Loucy (cell line): ENCODE measurements around the gene NOD1.
A peak's percentile ranks its signal among the peaks of the same experiment; 100 is the strongest.

Experiments used
- H2AFZ ChIP-seq: fragments of 200-600 bp; sonication (generic); 2 replicates; pipeline ENCODE4 v1.6.0; 2016; ENCODE audit warnings: antibody characterized with exemption, mild to moderate bottlenecking, low read length, moderate library complexity
- H3F3A ChIP-seq: fragments of 200-600 bp; 2 replicates; pipeline ENCODE4 v1.6.0; 2016; ENCODE audit warnings: antibody characterized with exemption, low read depth, mild to moderate bottlenecking
- H3K27me3 ChIP-seq: fragments of 200-600 bp; sonication (generic); 2 replicates; pipeline ENCODE4 v1.6.1; 2014; ENCODE audit warnings: low read length, mild to moderate bottlenecking; ENCODE audit not compliant: insufficient read depth, poor library complexity, severe bottlenecking
- H3K36me3 ChIP-seq: fragments of 200-600 bp; sonication (generic); 2 replicates; pipeline ENCODE4 v1.6.1; 2016; ENCODE audit warnings: low read length; ENCODE audit not compliant: insufficient read depth
- H3K4me1 ChIP-seq: fragments of 200-600 bp; sonication (generic); 2 replicates; pipeline ENCODE4 v1.5.1; 2014; ENCODE audit warnings: low read length, mild to moderate bottlenecking; ENCODE audit not compliant: insufficient read depth, poor library complexity, severe bottlenecking
- H3K4me2 ChIP-seq: fragments of 200-600 bp; sonication (generic); 2 replicates; pipeline ENCODE4 v1.6.0; 2014; ENCODE audit warnings: antibody characterized with exemption, low read length, low read depth, mild to moderate bottlenecking; ENCODE audit not compliant: poor library complexity, severe bottlenecking
- H3K4me3 ChIP-seq: fragments of 200-600 bp; sonication (generic); 2 replicates; pipeline ENCODE4 v1.5.1; 2014; ENCODE audit warnings: low read length, mild to moderate bottlenecking, mixed read lengths; ENCODE audit not compliant: poor library complexity, severe bottlenecking
- H3K79me2 ChIP-seq: fragments of 200-600 bp; sonication (generic); 2 replicates; pipeline ENCODE4 v1.6.1; 2014; ENCODE audit warnings: low read length; ENCODE audit not compliant: insufficient read depth
- H3K9ac ChIP-seq: fragments of 200-600 bp; sonication (generic); 2 replicates; pipeline ENCODE4 v1.6.0; 2014; ENCODE audit warnings: mild to moderate bottlenecking, low read depth, low read length, moderate library complexity; ENCODE audit not compliant: poor library complexity, severe bottlenecking
- H3K9me2 ChIP-seq: fragments of 200-600 bp; sonication (generic); replicated peaks from 2 replicates; pipeline ENCODE4 v1.6.1; 2016; ENCODE audit warnings: low read depth, low read length, mixed read lengths
- H3K9me3 ChIP-seq: fragments of 200-600 bp; sonication (generic); 2 replicates; pipeline ENCODE4 v1.6.1; 2014; ENCODE audit warnings: mild to moderate bottlenecking, antibody characterized with exemption, low read length, low read depth; ENCODE audit not compliant: insufficient read depth
- H4K20me1 ChIP-seq: fragments of 200-600 bp; sonication (generic); 2 replicates; pipeline ENCODE4 v1.6.0; 2014; ENCODE audit warnings: antibody characterized with exemption, low read length, mild to moderate bottlenecking; ENCODE audit not compliant: insufficient read depth, poor library complexity, severe bottlenecking
- CTCF ChIP-seq: fragments of 200-600 bp; sonication (generic); conservative IDR thresholded peaks from 2 replicates; pipeline ENCODE4 v1.5.1; 2014; ENCODE audit warnings: mild to moderate bottlenecking, antibody characterized with exemption, low read length
- EZH2phosphoT487 ChIP-seq: fragments of 200-600 bp; IDR thresholded peaks from 2 replicates; pipeline ENCODE4 v1.6.1; 2018; ENCODE audit warnings: antibody characterized with exemption, mild to moderate bottlenecking, moderate library complexity, borderline replicate concordance

NOD1 gene

DNA sequence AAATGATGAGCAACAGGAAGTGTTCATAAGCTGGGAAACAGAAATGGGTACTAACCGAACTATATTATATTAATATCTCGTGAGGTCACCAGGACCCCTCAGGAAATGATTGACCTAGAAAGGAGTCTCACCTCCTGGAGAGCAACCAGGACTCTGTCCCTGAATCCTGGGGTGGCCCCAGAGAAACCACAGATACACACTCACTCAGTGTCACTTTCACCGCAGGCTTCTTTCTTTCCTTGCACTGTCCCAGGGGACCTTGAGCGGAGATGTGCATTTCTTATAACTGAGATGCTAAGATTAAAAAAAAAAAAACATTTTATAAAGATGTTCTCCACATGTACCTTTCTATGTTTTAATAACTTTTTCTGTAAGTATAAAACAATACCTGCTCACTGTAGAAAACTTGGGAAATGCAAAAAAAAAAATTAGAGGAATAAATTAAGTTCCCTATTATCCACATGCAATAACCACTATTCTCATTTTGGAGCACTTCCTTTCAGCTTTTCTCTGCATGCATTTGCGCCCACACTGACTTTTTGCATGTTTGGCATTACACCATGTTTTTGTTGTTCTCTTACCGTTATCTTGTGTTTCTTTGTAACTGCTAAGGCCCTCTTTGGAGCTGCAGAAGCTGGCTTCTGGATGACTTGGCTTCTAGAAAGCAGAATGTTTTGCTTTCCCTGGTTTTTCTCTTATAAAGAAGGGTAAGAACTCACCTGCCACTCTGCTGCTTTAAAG, 15.0 kb downstream of the NOD1 start:
- Histone ChIP-seq H3K4me3 (no peak overlapping the region), H2AFZ (no peak overlapping the region), H3F3A (0 out of 2 replicates have a peak, but pooled peaks cover 3% of the 10 kb centered on the region), H3K27me3 (no peaks in the 10 kb centered on the region), H3K9me2 (no peaks in the 10 kb centered on the region), H3K36me3 (no peaks in the 10 kb centered on the region), H3K4me2 (peak overlapping the region; percentile 17), H3K9ac (no peak overlapping the region), H4K20me1 (no peaks in the 10 kb centered on the region), H3K9me3 (no peaks in the 10 kb centered on the region), H3K4me1 (peaks cover 44% of the 10 kb centered on the region), H3K79me2 (peaks cover 9% of the 10 kb centered on the region)
- TF ChIP-seq EZH2phosphoT487 (no peak), CTCF (no peak)

DNA sequence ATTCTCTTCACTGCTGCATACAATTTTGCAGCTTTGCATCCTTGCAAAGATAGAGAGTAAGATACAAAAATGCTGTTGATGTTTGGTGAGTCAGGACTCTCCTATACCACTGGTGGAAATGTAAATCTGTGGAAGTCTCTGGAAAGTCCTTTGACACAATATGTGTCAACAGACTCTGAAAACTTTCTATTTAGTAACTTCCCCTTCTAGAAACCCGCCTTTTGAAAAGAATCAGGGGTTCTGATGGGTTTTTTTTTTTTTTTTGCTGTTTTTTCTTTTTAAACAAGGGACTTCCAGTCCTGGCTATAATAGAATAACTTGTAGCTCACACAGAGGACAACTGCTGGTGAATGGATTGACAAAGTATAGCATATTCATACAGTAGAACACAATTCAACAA, 16.4 kb downstream of the NOD1 start:
- H3K79me2 ChIP-seq = peaks cover 7% of the 10 kb centered on the region
- H3K9me3 ChIP-seq = no peaks in the 10 kb centered on the region
- H3K27me3 ChIP-seq = no peaks in the 10 kb centered on the region
- H3K4me3 ChIP-seq = no peak overlapping the region
- H3K36me3 ChIP-seq = no peaks in the 10 kb centered on the region
- H3K9me2 ChIP-seq = no peaks in the 10 kb centered on the region
- H3K9ac ChIP-seq = no peak overlapping the region
- H3K4me1 ChIP-seq = peaks cover 37% of the 10 kb centered on the region
- H3F3A ChIP-seq = 0 out of 2 replicates have a peak, but pooled peaks cover 3% of the 10 kb centered on the region
- H4K20me1 ChIP-seq = no peaks in the 10 kb centered on the region
- TF ChIP-seq EZH2phosphoT487 = no peak
- TF ChIP-seq CTCF = no peak
- H2AFZ ChIP-seq = no peak overlapping the region
- H3K4me2 ChIP-seq = no peak overlapping the region

DNA sequence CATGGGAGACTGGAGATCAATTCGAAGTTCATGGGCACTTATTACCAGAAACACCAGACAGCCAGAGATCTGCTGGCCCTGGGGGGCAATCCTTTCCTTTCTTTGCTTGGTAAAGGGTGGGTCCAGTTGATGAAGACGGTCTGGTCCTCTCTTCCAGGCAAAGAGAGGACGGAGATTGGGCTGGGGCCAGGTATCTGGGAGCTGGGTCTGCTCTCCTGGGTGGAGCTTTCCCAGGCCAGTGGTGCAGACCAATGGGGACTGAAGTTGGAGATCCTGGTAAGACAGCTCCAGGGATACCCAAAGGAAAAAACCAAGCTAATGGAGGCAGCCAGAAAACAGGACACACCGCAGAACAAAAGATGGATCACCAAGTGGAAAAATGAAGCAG, 18.3 kb downstream of the NOD1 start:
- H3K4me1 ChIP-seq = peaks cover 19% of the 10 kb centered on the region
- H3F3A ChIP-seq = 0 out of 2 replicates have a peak, but pooled peaks cover 3% of the 10 kb centered on the region
- no peaks in the 10 kb centered on the region for H3K9me2 ChIP-seq
- no peak for TF ChIP-seq CTCF
- TF ChIP-seq EZH2phosphoT487 = no peak
- peaks cover 15% of the 10 kb centered on the region; the same call in 1 of the 2 replicates for H3K36me3 ChIP-seq
- H3K9me3 ChIP-seq = no peaks in the 10 kb centered on the region
- no peaks in the 10 kb centered on the region for H3K27me3 ChIP-seq
- no peak overlapping the region for H2AFZ ChIP-seq
- H3K79me2 ChIP-seq = peaks cover 7% of the 10 kb centered on the region
- no peak overlapping the region for H3K9ac ChIP-seq
- H4K20me1 ChIP-seq = no peaks in the 10 kb centered on the region
- no peak overlapping the region for H3K4me3 ChIP-seq
- no peak overlapping the region for H3K4me2 ChIP-seq
